Stimulated activated CD4-positive, alpha-beta T cell treated with anti-CD3 and anti-CD28 coated beads, Interleukin-12 subunit alpha, Interleukin-12 subunit beta, amount 100 ng/mL, for 48 hours (primary cell): ENCODE data around the gene SEL1L3.
"Not testable (repeated sequence)": the region's sequence is repeated elsewhere in the genome, so short reads cannot be mapped to it uniquely, and the experiment has no call there.

ENCODE experiments used
- DNase-seq, 3 donors: peaks; one replicate each; pipeline ENCODE4 v3.0.0-alpha.2; 2020; ENCODE audit warnings: low read depth in 2 of 3, low spot score in 1 of 3

SEL1L3 gene

DNA sequence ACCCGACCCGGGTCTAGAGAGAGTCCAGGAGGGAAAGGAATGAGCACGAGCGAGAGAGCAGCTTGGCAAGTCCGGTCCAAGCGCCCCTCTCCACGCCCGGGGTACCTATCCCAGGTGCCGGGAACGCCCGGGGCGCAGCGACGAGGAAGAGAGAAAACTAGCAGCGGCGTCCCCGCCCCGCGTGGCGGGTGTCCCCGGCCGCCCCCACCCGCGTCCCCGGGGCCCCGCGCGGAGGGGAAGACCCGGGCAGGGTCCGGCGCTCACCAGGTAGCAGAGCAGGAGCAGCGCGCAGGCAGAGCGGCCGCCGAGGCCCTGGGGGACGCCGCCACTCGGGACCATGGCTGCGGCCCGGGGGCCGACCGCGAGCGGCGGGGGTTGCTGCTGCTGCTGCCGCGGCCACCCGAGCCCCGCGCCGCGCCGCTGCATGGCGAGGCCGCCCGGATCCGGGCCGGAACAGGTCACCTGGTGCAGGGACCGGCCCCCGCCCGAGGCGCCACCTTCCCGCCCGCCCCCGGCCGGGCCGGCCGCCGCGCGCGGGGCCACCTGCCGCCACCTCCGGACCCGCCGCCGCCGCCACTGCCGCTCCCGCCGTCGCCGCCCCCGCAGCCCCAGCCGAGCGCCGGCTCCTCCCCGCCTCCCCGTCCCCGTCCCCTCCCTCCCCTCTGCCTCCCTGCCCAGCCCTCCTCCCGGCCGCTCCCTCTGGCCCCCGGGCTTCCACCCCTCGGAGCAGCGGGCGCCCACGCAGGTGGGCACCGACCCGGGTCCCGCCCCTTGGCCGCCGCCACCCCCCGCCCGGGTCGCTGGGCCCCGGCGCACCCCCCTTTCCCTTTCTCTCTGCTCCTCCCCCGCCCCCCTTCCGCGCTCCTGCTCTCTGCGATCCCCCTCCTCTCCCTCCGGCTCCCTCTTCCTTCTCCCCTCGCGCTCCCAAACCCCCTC, at the start of gene SEL1L3:
Gene SEL1L3, minus strand, starts transcription at position 578 of the 936 bp plus-strand sequence. Its CDS starts 152 bp downstream, at position 426.
- DNase-seq = peak in 2 of 3 donors; percentile 25 to 52

DNA sequence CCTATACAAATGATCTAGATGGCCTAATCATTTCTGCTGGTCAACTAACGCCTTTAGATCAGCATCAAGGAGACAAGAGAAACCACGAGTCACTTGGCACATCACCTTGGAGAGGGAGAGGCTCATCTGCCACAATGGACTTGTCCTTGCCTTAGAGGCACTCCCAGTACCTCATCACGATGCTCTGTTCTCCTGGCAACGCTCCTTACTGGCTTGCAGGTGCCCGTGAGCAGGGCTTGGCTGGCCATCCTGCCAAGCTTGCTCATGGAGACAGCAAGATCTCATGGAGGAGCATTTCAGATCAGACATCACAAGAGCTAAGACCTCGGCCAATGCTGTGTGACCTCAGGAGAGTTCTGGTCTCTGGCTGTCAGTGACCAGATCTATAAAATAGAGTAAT, 48.6 kb upstream of the SEL1L3 start:
- DNase-seq = no peak

DNA sequence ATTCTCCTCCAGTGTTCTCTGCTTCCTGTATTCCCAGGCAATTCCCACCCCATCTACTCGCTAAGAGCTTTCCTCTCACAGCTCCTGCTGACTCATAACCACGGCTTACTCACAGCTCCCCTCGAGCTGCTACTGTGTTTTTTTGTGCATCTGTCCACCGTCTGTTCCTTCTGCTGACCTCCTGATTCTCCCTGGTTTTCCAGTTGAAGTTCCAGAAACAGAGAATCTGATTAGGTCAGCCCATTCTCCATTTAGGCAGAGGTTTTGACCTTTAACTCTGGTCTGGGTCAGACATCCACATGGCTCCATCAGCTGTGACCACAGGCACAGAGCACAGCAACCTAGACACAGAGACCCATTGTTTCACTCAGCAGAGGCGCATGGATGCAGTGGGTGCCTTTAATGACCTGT, 45.7 kb upstream of the SEL1L3 start:
- no peak for DNase-seq

DNA sequence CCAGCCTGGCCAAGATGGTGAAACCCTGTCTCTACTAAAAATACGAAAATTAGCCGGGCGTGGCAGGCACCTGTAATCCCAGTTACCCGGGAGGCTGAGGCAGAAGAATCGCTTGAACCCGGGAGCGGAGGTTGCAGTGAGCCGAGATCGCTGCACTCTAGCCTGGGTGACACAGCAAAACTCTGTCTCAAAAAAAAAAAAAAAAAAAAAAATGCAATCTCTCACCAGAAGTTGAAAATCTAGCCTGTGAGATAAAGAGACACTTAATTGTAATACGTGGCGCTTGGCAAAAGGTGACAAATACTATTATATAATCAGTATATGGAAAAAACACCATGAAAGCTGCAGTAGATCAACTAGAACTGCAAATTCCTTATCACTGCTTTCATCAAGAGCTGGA, 43.3 kb upstream of the SEL1L3 start:
- DNase-seq = not testable (repeated sequence)

DNA sequence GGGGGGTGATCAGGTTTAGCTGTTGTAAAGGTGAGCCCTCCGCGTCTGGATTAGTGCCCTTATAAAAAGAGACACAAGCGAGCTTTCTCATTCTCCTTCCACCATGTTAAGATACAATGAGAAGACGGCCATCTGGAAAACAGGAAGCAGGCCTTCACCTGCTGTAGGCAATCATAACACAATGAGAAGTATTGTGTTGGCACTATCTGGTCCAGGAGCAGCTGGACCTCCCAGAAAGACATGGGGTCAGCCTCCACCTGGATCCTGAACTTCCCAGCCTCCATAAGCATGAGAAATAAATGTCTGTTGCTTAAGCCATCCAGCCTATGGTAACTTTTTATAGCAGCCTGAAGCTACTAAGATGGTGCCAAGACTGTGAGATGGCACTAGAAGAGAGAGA, 42.6 kb upstream of the SEL1L3 start:
- no peak for DNase-seq

DNA sequence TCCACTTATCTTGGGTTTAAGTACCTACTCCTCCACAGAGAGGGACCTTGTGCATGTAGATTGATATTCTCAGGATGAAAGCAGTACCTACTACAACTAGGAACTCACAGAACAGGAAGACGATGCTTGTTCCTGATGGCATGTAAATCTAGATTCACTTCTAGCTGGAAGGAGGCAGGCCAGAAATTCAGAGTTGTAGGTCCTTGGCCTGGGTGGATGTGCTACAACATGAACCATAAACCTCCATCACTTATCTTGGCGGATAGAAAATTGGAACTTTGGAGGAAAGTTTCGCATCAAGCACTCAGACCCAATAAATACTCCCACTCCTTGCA, 41.9 kb upstream of the SEL1L3 start:
- no peak for DNase-seq

DNA sequence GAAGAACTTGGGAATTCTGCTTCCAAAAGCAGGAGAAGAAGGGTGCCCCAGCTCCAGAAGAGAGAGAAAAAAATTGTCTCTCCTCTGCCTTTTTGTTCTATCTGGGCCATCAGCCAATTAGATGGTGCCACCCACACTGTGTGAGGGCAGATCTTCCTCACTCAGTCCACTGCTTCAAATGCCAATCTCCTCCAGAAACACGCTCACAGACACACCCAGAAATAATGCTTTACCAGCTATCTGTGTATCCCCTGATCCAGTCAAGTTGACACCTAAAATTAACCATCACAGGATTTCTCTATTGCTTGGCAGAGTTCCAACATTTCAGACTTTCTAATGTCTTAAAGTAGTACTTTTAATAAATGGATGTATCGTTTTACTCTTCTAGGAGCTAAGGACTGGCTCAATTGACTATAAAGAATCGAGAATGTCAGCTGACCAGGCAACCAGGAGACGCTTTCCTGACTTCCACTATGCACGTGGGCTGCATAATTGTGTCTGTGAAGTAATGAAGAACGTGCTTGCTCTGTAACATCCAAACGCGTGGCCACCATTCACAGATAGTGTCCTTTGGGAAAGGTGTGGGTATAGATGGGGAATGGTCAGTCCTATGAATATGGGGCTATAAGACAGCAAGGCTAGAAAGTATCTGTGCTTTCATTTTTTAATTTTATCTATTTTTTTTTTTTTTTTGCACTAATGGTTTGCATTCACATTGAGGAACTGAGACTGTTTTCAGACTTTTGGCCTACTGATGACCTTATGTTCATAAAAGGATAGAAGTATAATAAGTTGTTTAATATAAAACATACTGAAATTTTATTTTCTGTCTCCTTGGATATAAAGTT, 41.3 kb upstream of the SEL1L3 start:
- no peak for DNase-seq

DNA sequence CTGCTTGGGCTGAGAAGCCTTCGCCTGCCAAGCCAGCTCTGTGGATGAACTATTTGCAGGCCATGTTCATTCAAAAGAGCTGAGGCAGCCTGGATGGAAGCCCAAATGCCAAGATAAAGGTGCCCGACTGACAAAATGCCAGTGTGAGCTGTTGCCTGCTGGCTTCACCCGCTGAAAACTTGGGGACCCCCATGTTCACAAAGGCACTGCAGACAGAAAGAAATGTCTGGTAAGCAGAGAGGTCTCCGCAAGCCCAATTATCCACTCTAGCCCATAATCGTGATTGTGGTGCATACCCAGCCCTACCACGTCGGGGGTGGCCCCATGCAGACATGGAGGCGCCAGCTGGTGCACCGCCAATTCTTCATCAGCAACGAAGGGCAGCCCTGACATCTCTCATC, 38.2 kb upstream of the SEL1L3 start:
- DNase-seq = no peak

DNA sequence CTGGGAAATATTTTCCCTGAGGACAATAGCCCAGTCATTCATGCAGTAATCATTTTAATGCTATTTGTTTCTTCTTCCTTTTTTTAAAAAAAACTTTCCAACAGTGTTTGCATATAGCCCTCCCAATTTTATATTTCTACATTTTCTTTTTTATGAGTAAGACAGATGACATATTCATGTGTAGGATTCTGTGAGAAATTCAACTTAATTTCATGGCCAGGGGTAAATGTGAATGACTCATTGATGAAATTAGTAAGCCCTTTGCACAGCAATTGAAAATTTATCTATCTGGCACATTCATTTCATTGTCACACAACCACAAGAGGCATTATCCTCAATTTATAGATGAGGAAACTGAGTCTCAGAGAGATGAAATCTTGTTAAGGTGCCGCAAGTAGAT, 37.5 kb upstream of the SEL1L3 start:
- DNase-seq = no peak

DNA sequence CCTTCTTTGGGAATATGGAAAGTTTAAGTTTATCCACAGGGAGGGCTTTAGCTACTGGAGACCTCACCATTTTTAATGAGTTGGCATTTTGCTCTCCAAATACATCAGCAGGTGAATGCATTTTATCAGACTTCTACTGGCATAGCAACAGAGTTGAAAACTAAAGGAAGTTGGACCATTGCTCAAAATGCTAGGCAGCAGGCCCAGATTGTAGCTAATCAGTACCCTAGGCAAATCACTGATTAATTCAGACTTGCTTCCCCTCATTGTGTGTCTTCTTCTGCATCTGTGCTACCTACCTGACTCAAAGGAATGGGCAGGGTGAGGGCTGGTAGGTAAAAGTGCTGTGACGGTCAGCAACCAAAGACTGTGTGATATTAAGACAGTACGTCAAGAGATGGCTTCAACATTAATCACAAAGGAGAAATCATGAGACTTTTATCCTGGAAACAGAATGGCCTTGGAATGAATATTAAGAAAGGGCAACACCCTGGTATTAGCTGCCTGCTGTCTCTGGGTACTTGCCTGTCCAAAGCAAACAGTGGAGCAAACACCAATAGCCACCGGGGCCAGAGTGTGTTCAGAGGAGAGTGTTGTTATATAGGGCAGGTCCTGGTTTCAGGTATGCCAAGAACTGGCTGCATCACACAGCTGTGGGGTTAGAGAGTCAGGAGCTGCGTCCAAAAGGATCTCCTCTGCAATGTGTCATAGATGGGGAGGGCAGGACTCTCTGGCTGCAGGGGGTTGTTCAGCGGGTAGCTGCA, 34.2 kb upstream of the SEL1L3 start:
- no peak for DNase-seq

DNA sequence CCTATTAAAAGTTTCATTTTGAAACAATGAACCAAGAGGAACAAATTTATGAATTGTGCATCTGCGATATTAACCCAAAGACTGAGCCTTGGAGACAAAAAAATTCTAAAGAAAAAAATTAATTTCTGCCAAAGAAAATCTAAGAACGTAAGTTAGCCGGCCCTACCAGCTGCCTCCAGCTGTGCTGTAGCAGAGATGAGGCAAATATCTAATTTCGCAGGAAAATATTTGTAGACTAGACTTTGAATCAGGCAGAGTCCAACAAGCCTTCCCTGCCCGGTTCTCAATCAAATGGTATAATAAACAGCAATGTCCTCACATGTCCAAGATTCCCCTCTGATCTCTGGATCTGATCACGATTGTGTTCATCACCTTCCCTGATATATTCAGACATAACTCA, 30.0 kb upstream of the SEL1L3 start:
- DNase-seq = no peak

DNA sequence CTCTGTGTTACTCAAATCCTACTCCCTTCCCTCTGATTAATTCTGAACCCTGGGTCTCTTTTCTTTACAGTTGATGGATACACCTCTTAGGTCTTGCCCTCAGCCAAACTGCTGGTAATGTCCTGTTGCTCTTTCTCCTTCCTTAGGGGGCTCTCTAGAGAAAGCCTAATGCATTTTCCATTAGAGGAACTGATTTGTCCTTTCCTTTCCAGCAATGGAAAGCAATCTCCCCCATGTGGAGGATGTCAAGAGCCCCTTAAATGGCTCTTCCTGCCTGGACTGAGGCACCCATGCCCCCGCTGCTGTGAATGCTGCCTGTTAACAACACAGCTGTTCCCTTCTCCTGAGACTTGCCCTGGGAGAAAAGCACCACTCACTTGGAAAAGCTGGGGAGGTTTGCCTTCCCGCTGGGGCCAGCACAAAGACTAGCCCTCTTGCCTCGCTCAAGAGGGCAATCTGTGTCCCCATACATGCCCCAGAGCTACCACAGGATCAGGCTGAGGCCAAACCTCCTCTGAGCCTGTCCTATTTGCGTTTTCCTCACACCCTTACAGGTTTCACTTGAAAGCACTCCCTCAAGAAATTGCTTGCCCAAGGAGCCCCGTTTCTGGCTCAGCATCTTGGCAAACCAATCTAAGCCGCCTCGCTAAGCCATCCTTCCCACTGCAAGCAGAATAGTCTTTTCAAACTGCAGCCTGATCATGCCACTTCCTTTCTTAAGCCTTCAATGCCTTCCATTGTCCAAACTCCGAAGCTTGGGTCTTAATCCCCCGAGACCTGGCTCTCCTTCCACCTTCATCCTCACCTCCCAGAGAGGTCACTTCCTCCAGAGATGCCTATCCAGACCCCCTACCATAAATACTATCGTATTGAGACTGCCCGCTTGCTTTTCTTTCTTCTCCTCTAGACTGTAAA, 28.0 kb upstream of the SEL1L3 start:
- no peak for DNase-seq

DNA sequence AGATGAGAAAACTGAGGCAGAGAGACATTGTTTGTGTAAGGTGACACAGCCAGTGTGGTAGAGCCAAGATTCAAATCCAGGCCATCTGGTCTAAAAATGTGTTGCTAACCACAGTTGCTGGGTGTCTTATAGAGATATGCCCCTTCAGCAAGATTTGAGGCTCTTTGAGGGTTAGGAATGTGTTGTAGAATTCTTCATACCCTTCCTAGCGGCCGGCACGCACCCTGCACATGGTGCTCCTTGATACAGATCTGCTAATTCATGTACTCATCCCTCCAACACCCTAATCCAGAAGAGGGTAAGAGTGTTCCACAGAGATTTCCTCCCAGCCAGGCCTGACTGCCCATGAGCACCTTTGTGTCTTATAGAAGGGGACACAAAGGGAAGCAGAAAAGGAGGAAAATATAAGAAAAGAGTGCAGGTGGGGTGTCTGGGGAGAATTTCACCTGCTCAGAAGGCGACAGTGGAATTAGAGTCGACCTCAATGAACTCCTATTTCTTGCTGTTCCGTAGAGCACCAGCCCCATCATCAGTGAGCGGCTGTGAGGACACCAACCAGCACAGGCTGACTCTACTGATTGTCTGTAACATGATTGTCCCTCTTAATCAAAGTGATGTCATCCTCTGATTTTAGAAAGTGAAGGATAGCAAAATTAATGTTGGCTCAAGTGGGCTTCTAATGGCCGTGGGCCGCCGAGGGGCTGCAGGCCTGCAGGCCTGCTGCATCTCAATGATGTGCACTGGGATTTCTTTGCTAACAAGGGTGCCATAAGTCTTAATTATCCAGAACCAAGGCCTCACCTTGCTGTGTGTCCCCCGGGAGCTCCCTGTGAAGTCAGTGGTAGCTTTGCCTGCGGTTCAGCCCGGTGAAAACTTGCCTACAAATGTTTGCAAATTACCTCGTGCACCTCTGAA, 27.1 kb upstream of the SEL1L3 start:
- DNase-seq = no peak

DNA sequence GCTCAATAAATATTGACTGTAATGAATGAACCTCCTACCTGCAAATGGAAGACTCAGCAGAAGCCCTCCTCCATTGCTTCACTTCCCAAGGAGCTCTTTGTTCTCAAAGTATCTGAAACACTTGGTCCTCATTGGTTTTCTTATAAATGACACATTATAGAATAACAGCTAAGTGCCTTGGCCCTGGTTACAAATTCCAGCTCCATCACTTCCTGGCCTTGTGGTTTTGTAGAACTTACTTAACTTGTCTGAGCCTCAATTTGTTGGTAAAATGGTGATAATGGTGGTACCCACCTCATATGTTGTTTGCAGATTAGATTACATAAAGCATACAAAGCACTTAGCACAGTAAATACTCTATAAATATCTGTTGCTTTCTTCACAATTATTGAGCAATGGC, 26.0 kb upstream of the SEL1L3 start:
- no peak for DNase-seq

DNA sequence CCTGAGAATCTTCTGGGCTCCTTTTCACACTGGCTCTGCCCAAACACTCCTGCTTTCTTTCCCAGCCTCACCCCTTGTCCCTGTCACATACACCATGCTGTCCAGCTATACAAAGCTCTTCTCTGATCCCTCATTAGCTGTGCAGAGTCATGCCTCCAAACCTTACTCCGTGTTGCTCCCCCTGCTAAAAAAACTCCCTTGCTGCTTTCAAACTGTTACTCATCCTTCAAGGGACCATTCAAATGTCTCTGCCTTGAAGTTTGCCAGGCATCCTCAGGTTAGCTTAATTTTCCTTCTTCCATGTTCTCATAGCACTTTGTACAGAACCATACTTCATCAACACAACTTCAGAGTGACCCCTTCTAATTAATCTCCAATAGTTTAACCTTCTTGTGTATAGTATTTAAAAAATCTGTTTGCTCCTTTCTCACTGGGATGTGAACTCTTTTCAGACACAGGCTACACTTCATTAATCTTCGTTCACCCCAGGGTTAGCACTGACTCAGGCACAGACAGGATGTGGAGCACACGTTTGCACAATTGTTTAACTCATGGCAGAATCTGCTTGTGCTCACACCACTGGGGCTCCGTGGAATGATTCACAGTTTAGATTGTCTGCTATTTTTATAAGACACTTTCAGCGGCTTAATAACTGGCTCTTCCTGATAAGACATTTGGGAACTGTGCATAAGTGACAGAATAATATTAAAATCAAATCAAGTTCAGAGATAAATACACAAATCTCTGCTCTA, 21.4 kb upstream of the SEL1L3 start:
- no peak for DNase-seq

DNA sequence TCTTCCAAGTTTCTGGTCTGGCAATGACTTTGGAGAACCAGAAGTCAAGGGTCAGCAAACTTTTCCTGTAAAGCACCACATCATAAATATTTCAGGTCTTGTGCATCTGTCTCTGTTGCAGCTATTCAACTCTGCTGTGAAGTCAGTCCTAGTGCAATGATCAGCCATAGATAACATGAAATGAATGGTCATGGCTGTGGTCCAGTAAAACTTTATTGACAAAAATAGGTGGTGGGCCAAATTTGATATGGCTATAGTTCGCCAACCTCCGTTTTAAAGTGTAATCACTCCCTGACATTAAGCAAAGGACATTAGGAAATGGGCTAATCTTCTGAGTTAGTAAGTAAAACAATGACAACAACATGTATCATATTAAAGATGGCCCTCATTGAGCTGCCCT, 20.8 kb upstream of the SEL1L3 start:
- DNase-seq = no peak

DNA sequence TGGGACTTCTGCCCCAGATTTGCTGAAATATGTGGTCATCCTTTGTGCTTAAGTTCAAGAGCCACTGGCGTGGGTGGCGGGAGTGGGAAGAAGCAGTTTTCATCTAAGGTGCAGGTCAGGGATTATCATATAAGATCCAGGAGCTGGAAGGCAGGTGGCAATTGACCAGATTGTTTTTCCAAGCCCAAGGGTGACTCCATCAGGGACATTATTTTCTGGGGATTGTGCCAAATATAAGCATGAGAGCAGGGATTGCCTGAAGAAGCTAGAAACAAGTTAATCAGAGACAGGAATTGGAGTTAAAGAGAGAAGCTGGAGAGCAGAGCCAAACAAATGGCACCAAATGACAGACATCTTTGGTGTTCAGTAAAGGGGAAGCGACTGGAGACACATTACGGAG, 19.4 kb upstream of the SEL1L3 start:
- no peak for DNase-seq

DNA sequence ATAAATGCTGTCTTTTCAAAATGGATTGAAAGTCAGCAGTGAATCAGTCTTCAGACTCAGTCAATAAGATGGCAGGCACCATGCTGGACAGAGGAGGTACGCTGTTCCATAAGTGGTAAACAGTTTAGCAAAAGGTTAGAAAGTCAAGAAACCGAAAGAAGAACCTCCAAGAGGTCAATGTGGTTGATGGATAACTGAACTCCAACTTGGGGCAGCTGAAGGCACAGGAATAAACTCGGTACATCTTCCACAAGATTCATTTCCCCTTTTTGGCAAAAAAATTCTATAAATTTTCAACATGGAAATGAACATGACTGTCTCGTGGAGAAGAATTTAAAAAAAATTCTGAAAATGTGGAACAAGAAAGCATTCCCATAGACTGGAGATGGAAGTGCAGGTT, 18.4 kb upstream of the SEL1L3 start:
- DNase-seq = no peak
